ENCODE data around the gene ANO10. TPM values are rescaled to one million over a fixed set of nuclear protein-coding genes. Genes with fewer than 3 reads are reported as not detected.
"Not testable (repeated sequence)": the region's sequence is repeated elsewhere in the genome, so short reads cannot be mapped to it uniquely, and the experiment has no call there.

ANO10 gene
- total RNA-seq, 2 experiments from 2014 or later = 8.6 to 12.2 TPM

DNA sequence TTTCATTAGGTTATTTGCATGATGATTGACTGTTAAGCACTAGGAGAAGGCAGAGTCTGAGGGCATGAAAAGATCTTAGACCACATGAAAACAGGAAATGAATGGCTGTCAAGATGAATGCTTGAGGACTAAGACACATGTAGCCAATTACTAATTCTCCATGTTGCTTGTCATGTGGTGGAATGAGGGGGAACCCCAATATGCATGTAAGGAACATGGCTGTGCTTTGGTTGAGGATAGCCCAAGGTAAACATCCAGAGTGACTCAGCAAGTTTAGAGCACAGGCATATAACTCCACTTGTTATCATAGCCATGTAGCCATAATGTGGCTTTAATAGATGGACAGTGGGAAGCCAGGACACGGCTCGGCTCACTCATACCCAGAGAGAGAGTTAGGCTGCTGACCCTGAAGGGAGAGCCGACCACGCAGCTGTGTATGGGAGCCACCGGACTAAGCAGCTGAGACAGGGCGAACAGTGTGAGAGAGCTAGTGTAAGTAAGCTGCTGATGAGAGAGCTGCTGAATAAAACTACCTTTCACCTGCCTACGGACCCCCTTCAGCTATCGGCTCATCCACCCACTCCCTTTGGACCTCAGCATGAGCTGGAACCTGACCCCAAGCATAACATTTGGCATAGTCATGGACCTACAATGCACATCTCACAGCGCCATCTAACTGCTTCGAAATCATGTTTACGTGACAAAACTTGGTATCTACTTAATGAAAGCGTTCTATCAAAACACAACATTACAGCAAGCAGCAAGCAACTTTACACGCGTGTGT, 37.6 kb downstream of the ANO10 start:
- CTCF ChIA-PET = no interaction called here
- POLR2A ChIA-PET = no interaction called here

DNA sequence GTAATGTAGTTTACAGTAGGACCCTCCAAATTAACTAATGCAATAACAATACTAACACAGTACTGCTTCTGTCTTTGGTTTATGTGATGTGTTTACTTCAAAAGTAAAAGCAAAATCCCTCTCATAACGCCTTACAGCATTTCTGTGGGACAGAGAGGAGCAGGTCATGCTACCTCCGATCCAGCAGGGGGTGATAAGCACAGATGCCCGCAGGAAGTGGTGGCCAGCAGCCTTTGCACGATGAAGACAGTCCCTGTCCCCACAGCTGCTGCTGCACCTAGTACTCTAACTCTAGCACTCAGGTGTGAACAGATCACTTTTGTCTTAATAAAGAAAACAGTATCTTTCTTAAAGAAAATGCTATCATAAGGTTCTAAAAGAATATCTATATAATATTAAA, 38.3 kb downstream of the ANO10 start:
- ChIA-PET CTCF (no interaction called here), POLR2A (no interaction called here)

DNA sequence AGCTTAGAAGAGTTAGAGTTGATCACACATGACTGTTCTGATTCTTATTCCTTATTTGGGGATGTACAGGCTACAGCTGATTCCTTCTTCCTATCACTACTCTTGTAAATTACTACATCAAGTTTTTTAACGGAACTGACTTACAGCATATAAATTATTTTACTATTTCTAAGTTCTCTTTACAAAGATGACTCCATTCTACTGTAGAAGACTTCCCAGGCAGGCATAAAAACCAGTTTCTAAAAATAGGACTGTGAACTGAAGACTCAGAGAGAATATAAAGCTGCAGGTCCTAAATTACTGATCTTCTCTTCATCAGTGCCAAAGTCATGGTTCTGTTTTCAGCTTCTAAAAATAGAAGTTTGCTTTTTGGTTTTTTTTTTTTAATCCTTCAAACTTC, 38.9 kb downstream of the ANO10 start:
- CTCF ChIA-PET = no interaction called here
- POLR2A ChIA-PET = no interaction called here

DNA sequence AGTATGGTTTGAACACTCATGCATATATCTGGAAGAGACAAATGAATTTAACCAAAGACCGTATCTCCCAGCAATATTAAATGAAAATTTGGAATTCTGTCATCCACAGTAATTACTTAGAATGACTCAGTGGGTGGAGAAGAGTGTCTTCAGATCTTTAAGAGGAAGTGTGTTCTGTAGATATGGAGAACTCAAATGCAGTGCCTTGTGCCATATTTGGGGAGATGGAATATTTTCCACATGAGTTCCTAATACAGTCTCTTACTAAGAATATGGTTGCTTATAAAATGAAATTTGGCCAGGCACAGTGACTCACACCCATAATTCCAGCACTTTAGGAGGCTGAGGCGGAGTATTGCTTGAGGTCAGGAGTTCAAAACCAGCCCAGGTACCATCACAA, 40.5 kb downstream of the ANO10 start:
- POLR2A ChIA-PET = no interaction called here
- CTCF ChIA-PET = no interaction called here

DNA sequence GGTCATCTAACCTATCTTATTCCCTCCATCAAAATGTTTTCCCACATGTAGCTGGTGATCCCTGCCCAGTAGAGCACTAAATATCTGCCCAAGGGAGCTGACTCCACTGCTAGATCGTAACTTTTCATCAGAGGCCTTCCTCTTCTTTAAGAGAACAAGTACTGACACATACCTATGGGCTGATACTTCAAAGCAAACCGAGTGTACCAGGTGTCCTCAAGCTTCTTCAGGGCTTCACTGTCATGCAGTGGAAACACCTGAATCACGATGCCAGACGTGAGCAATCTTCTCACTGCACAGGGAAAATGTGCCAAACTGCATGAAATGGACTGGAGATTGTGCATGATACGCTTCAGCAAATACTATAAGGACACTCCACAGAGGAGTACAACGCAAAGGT, 41.6 kb downstream of the ANO10 start:
- CTCF ChIA-PET = no interaction called here
- POLR2A ChIA-PET = no interaction called here

DNA sequence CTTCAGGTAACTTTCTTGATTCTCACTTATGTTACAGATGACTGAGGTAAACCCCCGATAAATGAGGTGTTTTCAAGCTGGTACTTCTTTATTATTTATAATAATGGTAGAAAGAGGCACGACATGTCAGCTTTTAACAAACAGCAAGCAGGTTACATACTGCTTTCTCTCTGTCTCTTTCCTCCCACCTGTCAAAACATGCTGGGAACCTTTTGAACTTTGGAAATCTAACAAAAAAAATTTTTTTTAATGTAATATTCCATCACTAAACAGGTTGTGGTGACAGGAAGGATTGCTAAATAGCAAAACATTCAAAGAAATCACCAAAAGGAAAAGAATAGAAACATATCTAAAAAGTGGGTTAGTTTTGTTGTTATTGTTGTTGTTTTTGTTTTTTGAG, 48.2 kb downstream of the ANO10 start:
- ChIA-PET CTCF (no interaction called here), POLR2A (no interaction called here)

DNA sequence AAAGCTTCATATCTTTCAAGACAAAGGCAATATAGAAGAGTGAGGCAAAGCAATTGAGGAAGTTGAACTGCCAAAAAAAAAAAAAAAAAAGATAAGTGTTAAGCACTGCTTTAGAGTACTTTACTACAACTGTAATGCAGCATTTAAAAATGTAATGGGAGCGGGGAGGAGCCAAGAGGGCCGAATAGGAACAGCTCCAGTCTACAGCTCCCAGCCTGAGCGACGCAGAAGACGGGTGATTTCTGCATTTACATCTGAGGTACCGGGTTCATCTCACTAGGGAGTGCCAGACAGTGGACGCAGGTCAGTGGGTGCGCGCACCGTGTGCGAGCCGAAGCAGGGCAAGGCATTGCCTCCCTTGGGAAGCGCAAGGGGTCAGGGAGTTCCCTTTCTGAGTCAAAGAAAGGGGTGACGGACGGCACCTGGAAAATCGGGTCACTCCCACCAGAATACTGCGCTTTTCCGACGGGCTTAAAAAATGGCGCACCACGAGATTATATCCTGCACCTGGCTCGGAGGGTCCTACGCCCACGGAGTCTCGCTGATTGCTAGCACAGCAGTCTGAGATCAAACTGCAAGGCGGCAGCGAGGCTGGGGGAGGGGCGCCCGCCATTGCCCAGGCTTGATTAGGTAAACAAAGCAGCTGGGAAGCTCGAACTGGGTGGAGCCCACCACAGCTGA, 56.0 kb downstream of the ANO10 start:
- CTCF ChIA-PET = interaction anchor here (0.7 kb wide), 1 partner anchor 975 kb away, joined by 4 read pairs; no protein-coding TSS in a partner anchor
- POLR2A ChIA-PET = not testable (repeated sequence)

DNA sequence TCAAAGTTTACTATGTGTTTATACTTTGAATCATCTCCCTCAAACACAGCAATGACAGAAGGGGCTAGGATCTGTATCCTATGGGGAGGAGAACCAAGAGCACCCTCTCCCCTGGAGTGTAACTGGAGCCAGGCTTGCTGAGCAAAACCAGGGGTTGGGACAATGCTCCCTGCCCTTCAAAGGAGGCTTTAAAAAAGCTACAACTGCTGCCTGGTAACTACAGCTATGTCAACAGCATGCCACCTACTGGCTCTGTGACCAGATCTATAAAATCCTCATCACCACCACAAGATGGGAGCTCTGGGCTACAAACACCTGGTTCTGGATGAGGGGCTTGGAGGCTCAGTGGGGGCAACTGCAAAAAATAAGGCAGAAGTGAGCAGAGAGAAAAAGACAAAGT, 61.9 kb downstream of the ANO10 start:
- ChIA-PET POLR2A (no interaction called here), CTCF (no interaction called here)

DNA sequence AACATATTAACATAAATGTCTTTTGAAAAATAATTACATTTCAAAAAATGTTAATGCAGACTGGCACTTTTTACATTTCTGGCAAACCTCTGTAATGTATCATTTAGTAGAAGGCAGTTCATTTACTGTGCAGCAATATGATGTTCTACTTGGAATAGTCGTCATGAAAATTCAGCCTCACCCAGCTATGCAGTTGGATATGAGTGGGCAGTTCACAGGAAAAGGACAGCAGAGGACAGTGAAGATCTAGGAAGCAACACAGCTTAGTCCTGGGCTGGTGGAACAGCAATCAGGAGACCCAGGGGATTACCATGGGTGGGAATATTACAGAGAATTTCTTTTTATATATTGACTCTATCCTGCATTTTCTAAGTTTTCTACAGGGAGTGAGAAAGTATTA, 63.6 kb downstream of the ANO10 start:
- POLR2A ChIA-PET = no interaction called here
- CTCF ChIA-PET = interaction anchor here (1.5 kb wide), 1 partner anchor 14 kb away, joined by 4 read pairs; no protein-coding TSS in a partner anchor

DNA sequence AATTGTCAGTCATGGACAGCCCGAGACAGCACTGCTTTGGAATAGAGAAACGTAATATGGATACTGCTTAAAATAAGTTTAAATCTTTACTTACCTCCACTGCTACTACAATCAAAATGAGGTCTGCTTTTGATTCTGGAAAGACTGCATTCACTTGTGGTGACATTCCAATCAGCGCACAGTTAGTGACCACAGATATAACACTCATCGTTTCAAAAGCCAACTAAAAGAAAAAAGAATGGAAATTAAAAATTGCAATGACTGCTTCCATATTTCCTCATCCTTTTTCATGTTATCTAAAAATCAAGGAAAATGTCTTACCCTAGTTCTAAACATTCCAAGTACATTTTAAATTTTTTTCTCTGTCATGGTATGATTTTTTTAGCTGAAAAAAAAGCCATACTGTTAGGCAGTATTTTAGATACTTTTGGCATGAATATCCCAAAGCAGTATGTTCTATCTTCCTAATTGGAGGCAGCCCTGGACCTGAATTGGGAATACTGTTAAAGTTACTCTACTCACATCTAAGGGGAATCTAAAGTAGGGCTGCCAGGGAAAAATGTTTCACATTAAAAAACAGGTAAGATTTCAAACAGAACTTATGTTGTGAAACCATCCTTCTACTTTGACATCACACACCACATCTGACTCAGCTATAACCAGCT, 72.1 kb downstream of the ANO10 start:
- POLR2A ChIA-PET = no interaction called here
- CTCF ChIA-PET = no interaction called here

DNA sequence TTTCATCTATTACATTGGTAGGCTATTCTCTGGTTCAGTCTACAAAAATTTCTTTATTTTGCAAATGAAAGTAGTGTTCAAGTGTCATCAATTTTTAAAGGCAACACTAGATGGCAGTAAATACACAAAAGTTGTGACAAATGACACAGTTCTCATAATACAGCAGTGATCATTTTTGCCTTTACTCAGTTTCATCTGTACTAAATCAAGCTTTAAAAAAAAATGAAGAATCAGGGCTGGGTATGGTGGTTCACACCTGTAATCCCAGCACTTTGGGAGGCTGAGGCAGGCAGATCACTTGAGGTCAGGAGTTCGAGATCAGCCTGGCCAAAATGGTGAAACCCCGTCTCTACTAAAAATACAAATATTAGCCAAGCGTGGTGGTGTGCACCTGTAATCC, 77.5 kb downstream of the ANO10 start:
- ChIA-PET POLR2A (interaction anchor here (0.5 kb wide), 1 partner anchor 211 kb away, joined by 5 read pairs; no protein-coding TSS in a partner anchor), CTCF (interaction anchor here (0.5 to 1.0 kb wide), 2 partner anchors 13 to 95 kb away, joined by 3 to 4 read pairs; no protein-coding TSS in a partner anchor)

DNA sequence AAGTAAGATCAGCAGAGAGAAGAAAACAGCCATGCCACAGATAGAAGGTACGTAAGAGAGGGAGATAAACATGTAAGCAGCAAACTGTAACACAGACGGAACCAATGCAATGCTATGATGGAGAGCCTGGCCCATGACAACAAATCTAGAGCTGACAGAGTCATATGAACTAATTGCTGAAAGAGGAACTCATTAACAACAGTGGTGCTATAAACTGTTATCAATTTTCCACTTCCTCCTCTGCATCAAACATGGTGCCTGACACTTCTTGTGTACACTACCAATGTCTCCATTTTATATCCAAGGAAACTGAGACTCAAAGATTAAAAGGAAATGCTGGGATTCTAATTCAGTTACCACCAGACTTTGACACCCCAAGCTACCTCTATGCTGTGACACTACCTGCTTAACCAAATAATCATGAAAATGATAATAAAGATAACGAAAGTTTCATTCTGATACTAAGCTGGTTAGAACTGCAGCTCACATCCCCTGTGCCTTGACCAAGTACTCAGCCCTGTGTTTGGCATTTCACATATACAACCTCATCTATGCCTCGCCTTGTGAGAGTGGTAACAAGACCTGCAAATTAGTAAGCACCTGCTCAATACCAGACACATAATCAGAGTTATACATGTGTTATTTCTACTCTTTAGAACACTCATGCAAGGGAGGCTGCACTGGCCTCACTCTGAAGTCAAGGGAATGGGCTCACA, 79.3 kb downstream of the ANO10 start:
- ChIA-PET POLR2A (no interaction called here), CTCF (interaction anchor here (1.0 kb wide), 1 partner anchor 581 kb away, joined by 3 read pairs; no protein-coding TSS in a partner anchor)

DNA sequence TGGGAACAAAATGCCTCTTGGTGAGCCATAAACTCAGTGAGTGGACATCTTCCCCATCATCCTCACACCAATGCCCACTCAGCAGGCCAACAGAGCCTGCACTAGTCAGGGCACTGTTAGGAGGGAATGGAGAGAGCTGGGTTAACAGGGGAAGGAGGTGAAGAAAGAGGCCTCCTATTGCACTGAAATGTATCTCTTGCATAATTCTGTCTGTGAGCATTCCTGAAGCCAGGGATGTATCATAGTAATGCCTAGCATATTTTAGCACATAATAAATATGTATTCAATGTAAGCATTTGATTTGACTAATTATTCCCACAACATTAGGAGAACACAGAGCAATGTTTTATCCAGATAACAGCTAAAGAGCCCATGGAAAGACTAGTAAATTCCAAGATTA, 81.2 kb downstream of the ANO10 start:
- POLR2A ChIA-PET = no interaction called here
- CTCF ChIA-PET = interaction anchor here (0.6 kb wide), 1 partner anchor 435 kb away, joined by 3 read pairs; no protein-coding TSS in a partner anchor

DNA sequence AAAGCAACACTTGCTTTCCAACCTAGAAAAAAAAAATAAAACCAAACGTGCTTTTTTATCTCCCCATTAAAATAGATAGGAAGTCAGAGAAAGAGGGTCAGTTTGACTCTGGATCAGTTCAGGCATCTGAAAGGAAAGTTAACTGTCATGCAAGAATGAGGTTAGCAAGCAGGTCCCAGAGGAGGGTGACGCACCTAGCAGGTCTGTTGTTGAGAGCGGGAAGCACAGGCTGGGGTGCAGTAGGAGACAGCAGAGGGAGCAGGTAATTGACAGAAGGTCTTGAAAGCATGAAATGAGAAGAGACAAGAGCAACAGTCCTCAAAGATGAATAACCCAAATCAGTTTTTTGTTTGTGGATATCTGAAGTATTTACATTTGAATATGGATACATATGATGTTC, 82.5 kb downstream of the ANO10 start:
- POLR2A ChIA-PET = no interaction called here
- CTCF ChIA-PET = no interaction called here

DNA sequence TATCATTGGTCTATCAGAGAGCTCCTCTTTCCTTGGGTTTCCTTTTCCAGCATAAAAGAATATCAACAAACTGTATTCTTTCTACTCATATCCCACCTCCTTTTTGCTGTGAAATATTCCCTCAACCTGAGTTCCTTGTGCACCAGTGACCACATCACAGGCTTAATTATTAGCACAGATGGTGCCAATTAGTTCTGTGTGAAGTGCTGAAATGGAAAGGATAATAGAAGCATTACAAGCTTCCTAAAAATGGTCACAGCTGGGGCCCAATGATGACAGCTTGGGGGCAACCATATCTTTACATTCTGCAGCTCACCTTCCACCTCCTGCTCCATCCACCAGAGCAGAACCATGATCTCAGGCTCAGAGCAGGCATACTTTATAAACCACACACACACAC, 84.6 kb downstream of the ANO10 start:
- CTCF ChIA-PET = interaction anchor here (0.6 kb wide), 1 partner anchor 1085 kb away, joined by 3 read pairs; no protein-coding TSS in a partner anchor

DNA sequence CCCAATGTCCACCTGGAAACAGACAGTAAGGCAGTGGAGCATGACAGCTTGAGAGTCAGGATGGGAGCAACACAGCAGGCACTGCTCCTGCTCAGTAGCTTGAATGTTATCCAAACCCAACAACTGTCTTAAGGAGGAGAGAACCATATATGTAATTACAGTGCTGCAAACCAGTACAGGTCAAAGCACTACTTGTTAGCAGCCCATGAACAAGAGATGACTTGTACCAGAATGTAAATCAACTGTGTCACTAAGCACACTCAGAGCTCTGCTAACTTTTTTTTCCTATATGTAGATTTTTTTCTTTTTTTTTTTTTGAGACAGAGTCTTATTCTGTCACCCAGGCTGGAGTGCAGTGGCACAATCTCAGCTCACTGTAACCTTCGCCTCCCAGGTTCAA, 87.1 kb downstream of the ANO10 start:
- POLR2A ChIA-PET = no interaction called here
- CTCF ChIA-PET = no interaction called here

More for the DNA sequence above, 84.6 kb downstream of the ANO10 start:
- POLR2A ChIA-PET = no interaction called here

DNA sequence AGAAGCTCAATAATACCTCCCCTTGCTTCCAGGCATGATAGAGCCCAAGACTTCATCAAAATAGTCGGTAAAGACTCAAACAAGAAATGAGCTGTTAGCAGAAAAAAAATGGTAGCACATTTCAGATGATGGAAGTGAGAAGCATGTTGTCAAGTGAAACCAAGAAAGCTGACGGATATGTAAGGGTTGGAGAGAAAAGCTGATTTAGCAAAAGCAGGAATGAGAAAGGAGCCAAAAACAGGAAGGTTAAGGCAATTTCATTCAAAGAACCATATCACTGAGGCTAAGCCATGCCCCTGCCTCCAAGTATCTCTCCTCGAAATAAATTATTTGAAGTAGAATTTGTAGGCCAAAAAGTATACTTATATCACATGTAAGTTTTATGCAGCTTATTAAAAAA, 88.8 kb downstream of the ANO10 start:
- ChIA-PET POLR2A (no interaction called here), CTCF (no interaction called here)

DNA sequence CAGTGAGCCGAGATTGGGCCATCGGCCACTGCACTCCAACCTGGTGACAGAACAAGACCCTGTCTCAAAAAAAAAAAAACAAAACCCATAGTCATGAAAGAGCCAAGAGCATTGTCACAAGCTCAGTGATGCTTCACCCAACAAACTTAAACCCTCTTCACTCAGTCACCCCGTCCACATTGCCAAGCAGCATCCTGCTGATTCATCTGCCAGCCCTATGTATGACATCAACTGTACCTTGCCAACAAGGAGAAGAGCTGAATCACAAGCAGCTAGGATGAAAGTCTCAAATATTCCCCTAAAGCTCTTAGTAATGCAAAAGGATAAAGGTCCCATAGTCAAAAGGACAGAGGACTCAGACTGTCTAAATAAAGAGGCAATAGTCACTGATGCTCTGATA, 90.0 kb downstream of the ANO10 start:
- ChIA-PET POLR2A (no interaction called here), CTCF (no interaction called here)

DNA sequence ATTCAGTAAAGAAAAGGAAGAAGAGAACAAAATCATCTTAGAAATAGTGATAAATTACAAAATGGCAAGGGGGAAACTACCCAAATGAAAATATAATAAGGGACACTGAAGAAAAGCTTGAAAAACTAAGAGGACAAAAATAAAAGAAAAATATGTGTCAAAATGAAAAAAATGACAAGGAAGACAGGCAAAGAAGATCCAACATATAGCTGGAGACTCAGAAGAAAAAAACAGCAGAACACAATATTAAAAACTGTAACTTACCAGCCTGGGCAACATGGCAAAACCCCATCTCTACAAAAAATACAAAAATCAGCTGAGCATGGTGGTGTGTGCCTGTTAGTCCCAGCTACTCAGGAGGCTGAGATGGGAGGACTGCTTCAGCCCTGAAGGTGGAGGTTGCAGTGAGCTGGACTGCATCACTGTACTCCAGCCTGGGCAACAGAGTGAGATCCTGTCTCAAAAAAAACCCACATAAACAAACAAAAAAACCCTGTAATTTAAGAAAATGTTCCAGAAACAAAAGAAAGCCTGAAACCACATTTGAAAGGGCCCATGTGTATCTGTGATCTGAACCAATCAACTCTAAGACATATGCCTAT, 93.2 kb downstream of the ANO10 start:
- CTCF ChIA-PET = no interaction called here
- POLR2A ChIA-PET = no interaction called here

DNA sequence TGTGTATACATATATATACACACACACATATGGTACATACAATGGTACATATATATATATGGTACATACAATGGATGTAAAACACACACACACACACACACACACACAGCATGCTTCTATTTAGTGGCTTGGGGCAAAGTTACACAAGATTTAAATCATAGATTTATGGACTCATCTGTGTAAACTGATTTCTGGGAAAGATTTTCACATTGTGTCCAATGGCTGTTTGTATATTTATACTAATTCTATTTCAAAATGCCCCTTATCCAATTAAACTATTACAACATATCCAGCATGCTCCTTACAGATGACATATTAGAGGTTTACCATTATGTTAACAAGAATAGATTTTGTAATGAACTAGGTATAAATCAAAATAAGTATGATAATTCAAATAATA, 94.9 kb downstream of the ANO10 start:
- ChIA-PET POLR2A (no interaction called here), CTCF (no interaction called here)

Data from activated CD8-positive, alpha-beta memory T cell treated with anti-CD3 and anti-CD28 coated beads for 36 hours (primary cell).